ENCODE data around the gene SLC37A3.
"Not testable (repeated sequence)": the region's sequence is repeated elsewhere in the genome, so short reads cannot be mapped to it uniquely, and the experiment has no call there.

The SLC37A3 gene, protein sequence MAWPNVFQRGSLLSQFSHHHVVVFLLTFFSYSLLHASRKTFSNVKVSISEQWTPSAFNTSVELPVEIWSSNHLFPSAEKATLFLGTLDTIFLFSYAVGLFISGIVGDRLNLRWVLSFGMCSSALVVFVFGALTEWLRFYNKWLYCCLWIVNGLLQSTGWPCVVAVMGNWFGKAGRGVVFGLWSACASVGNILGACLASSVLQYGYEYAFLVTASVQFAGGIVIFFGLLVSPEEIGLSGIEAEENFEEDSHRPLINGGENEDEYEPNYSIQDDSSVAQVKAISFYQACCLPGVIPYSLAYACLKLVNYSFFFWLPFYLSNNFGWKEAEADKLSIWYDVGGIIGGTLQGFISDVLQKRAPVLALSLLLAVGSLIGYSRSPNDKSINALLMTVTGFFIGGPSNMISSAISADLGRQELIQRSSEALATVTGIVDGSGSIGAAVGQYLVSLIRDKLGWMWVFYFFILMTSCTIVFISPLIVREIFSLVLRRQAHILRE

DNA sequence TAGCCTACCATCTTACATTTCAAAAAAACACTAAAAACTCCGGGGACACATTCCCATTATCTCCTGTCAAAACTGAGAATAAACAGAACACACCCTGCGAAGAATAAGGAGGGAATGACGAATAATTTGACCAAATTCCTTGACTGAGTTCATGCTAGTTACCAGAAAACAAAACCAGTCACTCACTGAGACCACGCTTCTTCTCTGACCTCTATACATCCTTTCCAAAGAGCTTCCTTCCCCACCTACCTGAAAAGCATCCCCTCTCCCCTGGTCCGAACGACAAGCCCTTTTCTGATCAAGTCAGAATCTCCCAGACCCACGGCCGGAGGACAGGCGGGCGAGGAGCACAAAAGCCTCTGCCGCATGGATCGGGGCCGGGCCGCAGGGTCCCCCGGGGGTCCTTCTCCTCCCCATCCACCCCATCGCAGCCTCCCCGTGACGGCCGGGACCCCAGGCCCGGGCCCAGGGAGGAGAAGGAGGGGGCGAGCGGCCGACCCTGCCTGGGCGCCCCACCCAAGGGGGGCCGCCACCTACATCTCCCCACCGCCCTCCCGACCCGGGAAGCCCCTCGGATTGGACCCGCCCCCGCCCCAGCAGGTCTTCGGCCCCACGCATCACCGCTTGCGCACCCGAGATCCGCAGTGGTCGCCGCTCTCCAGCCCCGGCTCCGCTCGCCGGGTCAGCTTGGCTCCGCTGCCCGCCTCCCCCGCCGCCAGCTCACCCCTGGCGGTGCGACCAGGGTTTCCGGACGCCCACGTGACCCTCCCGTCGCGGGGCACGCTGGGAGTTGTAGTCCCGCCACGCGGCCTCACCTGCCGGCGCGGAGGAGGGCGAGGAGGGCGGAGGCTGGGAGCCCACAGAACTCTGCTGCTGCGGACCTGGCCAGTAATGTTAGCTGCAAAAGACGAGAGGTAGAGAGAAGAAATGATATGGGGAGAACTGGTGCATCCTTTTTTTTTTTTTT is at the start of gene SLC37A3:
Gene SLC37A3 (minus strand): TSS at position 747 of the 967 bp plus-strand sequence. CDS start 16,004 bp downstream, outside the sequence.
- peak; percentile 95 for DNase-seq

DNA sequence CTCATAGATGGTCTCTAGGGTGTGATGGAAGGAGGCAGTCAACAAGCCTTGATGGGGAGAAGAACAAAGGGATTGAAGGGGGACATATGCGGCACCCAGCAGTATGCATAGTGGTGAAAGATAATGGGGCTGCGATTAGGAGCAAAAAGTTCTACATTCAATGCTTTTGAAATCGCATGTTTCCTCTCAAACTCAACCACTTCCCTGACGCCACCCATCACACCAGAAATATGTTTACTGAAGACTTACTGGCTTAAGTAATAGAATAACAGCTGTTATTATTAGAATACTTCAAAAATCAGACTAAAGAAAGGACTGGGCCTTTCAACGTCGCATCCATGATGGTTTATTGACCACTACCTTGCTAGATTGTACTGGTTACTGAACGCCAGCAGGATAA is 49.5 kb upstream of the SLC37A3 start:
- no peak for DNase-seq

DNA sequence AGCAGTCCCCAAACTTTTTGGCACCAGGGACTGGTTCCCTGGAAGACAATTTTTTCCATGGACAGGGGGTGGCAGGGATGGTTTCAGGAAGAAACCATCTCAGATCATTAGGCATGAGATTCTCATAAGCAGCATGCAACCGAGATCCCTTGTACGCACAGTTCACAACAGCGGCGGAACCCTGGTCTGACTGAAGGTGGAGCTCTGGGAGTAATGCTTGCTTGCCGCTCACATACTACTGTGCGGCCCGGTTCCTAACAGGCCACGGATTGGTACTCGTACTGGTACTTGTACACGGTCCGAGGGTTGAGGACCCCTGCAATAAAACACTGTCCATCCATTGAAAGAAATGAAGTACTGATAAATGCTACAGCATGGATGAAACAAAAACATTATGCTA is 48.1 kb upstream of the SLC37A3 start:
- DNase-seq, result no peak

DNA sequence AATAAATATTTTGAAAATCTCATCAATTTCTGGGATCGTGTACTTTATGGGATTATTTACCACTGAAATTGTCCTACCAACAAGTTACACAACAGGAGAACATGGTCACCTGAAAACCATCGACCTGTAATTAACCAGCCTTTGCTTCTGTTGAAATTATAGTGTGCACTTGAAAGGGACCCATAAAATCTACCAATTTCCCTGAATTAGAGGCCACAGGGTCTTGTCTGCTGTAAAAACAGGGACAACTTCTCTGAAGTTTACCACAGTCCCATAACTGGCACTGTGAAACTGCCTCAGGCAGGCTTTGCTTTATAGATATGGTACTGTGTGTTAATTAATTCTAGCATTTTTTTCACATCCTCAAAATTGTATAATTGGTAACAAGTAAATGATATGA is 43.2 kb upstream of the SLC37A3 start:
- DNase-seq, result no peak

DNA sequence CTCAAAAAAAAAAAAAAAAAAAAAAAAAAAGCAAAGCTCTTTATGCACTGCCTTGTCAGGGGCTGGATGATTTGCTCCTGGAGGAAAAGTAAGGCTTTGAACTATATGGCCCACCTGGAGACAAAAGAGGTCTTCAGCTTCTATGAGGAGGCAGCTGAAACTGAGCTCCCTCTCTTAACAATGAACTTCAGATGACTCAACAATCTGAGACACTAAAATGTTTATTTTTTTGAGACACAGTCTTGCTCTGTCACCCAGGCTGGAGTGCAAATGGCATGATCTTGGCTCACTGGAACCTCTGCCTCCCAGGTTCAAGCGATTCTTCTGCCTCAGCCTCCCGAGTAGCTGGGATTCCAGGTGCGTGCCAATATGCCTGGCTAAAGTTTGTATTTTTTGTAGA is 42.3 kb upstream of the SLC37A3 start:
- no peak for DNase-seq

DNA sequence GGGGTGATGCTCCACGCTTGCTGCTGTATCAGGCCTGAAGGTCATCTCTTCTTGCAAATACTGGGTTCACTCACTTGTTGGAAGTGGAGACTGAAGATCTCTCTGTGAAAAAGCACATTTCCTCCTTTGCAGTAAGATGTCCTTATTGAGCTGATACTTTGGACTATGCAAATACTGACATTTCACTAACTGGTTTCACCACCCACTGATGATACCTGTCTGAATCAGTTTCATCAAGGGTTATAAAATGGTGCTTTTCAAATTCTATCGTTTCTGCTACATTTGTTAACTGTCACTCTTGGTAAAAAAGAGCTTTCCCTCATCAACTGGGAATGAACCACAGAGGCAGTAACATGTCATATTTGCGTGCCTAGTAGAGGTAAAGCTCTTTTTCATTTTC is 41.0 kb upstream of the SLC37A3 start:
- DNase-seq, result no peak

DNA sequence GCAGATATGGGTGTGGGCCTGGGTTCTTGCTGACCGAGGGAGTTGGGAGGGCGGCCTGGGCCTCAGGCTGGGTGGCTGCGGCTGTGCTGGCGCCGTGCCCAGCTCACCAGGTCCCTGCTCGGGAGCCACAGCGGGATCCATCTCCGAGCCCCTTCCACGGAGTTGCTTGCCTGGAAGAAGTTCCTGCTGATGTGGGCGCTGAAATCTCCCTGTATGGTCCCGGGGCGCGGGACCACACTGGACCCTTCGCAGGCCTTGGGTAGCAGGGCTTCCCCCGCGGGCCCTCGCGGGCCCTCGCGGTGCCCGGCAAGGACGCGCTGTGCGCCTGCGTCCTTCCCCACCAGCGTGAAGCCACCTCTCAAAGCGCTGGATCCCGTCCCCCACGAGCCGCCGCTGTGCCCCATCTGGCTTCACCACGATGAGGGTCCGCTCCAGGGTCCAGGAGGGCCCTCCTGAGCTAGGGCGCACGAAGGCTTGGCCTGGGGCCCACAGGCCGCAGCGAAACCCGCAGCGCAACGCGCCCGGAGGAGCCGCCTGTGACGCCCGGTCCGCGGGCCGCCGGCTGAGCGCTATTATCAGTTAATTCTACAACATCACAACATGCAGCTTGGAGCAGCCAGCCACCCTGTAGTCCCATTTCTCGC is 37.0 kb upstream of the SLC37A3 start:
- DNase-seq, result no peak

DNA sequence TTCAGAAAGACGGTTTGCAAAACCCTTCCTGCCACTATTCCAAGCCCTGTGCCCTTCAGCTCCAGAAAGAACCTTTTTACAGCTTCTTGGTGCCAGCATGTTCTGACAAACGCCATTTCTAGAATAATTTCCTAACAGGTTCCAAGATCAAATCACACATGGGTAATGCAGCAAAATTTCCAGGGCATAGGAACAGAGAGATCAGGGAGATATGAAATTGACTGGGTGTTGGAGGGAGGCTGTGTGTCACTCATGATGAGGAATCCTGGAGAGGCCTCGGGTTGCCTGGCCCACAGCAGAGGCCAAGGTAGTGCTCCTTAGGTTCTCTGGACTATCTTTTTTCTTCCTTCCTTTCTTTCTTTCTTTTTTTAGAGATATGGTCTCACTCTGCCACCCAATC is 35.1 kb upstream of the SLC37A3 start:
- no peak for DNase-seq

DNA sequence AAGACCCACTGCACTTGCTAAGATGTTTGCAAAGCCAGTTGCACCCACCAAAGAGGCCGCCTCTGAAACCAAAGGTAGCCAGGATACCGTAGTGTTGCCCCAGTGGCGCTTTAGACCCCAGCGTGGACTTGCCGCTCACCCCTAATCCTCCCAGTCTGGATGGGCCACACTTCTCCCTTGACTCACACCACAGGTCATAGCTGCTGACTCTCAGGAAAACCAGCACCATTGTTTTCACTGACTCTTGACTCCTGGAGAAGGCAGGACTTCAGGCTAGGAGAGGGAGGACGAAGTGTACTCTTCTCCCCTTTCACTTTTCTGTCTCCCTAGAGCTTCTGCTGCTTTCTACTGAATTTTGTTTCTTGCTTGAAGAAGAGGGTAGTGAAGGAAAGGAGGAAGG is 27.8 kb upstream of the SLC37A3 start:
- DNase-seq, result no peak

DNA sequence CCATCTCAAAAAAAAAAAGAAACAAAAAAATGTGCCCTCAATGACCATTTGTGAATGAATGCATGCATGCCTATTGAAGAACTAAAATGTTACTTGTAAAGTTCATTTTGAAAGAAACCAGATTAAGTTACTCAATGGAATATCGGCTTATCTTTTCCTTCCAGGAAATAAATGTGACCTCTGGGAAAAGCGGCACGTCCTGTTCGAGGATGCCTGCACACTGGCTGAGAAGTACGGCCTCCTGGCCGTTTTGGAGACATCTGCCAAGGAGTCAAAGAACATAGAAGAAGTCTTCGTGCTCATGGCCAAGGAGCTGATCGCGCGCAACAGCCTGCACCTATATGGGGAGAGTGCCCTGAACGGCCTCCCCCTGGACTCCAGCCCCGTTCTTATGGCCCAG is 27.4 kb upstream of the SLC37A3 start:
- no peak for DNase-seq

DNA sequence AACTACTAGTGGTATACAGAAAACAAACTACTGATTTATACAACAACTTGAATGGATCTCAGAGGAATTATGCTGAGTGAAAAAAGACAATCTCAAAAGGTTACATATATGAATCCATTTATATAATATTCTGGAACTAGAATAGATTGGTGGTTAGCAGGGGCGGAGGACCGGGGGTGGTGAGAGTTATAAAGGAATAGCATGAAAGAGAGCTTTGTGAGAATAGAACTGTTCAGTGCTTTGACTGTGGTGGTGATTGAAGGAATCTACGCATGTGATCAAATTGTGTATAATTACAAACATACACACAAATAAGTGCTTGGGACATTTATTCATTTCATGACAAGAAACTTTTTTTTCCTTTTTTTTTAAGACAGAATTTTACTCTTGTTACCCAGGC is 25.2 kb upstream of the SLC37A3 start:
- DNase-seq, result no peak

DNA sequence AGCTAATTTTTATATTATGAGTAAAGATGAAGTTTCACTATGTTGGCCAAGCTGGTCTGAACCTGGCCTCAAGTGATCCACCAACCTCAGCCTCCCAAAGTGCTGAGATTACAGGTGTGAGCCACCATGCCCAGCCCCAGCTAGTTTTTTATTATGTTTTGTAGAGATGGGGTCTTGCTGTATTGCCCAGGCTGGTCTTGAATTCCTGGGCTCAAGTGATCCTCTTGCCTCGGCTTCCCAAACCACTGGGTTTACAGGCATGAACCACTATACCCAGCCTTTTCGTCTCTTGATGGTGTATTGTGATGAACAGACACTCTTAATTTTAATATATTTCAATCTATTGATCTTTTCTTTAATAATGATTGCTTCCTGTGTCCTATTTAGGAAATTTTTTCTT is 23.2 kb upstream of the SLC37A3 start:
- no peak for DNase-seq

DNA sequence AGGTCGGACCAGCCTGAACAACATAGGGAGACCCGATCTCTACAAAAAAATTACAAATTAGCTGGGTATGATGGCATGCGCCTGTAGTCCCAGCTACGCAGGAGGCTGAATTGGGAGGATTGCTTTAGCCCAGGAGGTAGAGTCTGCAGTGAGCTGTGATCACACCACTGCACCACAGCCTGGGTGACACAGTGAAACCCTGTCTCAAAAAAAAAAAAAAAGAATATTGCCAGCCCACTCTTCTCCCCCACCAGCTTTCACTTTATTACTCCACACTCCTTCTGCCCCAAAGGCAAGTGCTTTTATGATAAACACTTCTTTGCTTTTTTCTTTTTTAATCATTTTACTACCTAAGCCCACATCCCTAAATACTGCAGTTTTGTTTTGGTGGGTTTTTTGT is 20.3 kb upstream of the SLC37A3 start:
- no peak for DNase-seq

DNA sequence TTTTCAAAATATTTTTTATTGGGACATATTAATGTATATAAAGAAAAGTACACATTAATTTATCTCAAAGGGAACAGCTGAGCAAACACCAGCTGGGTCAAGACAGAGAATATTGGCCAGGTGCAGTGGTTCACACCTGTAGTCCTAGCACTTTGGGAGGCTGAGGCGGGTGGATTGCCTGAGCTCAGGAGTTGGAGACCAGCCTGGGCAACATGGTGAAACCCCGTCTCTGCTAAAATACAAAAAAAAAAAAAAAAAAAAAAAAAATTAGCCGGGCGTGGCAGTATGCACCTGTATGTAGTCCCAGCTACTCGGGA is 19.8 kb upstream of the SLC37A3 start:
- not testable (repeated sequence) for DNase-seq

DNA sequence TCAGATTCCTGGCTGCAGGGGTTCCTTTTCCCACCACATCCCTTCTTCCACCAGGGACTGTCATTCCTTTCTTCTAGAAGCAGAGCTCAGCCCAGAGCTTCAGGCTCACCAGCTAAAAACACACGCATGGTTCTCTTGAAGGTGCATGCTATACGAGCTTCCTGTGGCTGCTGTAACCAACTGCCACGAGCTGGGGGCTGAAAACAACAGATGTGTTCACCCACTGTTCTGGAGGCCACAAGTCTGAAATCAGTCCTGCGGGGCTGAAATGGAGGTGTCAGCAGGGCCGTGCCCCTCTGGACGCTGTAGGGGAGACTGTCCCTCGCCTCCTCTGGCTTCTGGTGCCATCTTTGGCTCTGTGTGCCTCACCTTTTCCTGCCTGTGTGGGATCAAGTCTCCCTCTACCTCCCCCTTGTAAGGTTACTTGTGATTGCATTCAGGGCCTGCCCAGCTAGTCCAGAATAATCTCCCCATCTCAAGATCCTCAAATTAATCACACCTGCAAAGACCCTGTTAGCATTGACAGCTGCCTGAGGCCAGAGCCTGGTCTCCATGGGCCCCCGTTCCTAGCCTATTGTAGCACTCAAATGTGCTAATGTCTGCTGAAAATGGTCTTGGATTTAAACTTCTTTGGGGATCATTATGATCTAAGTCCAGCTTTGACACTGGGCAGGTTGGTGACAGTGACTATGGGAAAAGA is 19.3 kb upstream of the SLC37A3 start:
- DNase-seq, result no peak

DNA sequence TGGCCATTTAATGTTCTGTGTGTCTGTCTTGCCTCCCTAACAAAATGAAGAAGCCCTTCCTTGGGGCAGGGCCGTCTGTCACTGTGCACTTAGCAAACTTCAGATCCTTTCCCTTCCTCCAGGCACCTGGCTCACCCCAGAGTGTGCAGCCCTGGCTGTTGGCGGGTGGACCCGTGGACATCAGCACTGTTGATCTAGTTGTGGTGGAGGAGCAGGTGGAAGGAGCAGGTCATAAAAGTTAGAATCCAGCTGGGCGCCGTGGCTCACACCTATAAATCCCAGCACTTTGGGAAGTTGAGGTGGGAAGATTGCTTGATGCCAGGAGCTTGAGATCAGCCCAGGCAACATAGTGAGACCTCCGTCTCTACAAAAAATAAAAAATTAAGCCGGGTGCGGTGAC is 18.2 kb upstream of the SLC37A3 start:
- DNase-seq, result no peak

DNA sequence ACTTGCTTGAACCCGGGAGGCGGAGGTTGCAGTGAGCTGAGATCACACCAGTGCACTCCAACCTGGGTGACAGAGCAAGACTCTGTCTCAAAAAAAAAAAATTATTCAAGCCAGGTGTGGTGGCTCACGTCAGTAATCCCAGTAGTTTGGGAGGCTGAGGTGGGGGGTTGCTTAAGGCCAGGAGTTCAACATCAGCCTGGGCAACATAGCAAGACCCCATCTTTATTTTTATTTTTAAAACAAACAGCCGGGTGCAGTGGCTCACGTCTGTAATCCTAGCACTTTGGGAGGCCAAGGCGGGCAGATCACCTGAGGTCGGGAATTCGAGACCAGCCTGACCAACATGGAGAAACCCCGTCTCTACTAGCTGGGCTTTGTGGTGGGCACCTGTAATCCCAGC is 17.5 kb upstream of the SLC37A3 start:
- not testable (repeated sequence) for DNase-seq

DNA sequence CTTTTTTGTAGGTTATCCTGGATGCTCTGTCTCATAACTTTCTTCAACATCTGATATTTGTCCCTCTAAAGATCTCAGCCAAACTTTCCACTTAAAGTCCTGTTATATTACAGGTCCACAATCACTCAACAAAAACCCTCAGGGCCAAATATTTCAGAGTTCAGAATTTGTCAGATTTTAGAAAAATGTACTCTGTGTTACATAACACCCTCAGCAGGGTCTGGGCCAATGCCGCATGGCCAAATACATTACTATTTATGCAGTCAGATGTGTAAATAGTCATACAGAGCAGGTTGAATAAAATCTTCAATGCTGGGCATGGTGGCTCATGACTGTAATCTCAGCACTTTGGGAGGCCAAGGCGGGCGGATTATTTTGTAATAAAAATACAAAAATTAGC is 17.0 kb upstream of the SLC37A3 start:
- no peak for DNase-seq

DNA sequence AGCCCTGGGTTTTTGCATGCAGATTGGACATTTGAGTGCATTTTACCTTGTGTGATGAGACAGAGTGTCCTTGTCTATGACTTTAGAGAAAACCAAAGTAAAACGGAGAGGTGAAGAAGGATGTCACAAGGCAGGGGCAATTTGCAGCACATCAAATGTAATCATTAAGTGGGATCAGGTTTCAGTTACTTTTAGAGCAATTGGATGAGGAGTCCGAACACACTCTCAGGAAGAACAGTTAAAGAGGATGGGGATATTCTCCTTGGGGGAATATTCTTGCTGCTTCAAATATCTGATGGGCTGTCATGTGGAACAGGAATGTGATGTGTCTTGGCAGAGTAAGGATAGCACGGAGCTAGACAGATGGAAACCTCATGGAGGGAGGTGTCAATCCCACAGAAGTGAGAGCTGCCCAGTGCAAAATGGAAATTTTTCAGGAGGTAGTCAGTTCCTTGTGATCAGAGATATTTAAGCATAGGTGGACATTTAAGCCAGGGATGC is 6.3 kb upstream of the SLC37A3 start:
- DNase-seq, result no peak

DNA sequence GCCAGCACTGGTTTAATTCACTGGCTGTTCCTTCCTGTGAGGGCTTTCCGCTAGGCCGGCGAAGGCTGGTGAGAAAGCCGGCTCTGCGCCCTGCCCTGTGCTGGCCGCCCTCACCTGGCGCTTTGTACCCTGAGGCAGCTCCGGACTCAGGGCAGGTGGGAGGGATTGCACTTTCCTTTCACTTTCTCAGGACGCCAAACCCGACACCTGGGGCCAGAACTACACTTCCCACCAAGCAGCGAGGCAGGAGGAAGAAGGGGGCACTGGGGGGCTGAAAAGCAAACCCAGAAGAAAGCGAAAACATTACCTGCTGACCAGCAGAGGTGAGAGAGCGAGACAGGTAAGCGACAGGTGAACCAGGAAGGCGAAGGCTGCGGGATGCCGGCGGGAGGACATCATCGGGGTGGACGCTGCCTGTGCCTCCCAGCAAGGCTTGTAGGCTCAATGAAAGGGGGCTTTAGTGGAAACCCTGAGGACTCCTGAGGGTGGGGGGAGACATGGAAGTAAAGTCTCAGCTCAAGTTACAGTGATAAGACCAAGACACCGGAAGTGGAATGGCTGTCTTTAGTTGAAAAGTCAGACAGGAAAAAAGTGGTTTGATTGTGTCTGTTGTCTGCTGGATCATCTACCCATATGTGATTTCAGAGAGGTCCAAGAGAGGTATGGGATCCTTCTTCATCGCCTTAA is 5.7 kb upstream of the SLC37A3 start, which contains the start of gene RAB19:
Gene RAB19 (plus strand): TSS at position 181 of the 687 bp plus-strand sequence. CDS start 3,589 bp downstream, outside the sequence.
- DNase-seq, result peak; percentile 73

DNA sequence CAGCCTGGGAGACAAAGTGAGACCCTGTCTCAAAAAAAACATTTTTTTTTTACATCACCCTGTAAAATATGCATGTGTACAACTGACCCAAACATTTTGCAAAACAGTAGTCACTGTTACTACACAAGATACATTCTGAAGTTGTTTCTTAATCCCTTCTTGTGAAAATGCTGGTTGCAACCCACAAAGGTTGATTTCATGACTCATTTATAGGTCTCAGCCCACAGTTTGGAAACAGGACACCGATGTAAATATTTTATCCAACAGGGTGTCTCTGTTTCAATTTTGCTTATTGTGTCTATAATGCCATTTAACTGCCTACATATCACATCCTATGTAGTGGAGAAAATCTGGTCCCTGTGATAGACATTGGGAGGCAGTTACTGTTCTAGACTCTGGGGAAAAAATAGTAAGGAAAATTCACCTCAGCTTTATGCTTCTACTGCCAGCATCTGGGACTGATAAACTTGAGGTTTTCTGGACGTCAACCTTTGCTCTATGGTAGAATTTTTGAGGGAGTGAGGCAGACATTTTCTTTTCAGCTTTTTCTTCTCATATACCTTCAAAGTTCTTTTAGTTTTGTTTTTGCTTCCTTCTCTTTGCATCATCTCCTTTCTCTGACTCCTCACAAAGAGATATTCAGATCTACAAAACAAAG is 4.0 kb upstream of the SLC37A3 start:
- no peak for DNase-seq
